HG03103 (cell line): ENCODE data around the gene CHN2.
"Not testable (repeated sequence)": the region's sequence is repeated elsewhere in the genome, so short reads cannot be mapped to it uniquely, and the experiment has no call there.

Experiments used
- ATAC-seq: cut with Tn5 transposase; IDR thresholded peaks from one replicate; pipeline ENCODE4 v1.9.1; 2021; ENCODE audit warnings: low read depth; ENCODE audit not compliant: unreplicated experiment

The CHN2 gene

DNA sequence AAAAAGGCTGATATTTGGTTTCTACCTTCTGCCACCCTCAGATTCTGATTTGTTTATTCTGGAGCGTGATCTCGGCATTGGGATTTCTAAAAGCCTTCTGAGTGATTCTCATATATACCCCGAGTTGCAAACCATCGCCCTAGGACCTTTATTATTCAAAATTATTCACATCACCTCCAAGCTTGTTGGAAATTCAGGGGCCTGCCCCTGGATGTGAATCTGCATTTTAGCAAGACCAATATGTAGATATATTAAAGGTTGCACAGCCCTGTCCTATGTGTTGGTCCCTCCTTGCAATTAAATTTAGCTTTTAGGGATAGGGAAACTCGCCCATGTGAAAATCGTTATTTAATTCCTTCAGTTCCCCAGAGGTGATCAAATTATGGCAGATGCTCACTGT is 9.0 kb upstream of the CHN2 start:
- ATAC-seq: no peak

DNA sequence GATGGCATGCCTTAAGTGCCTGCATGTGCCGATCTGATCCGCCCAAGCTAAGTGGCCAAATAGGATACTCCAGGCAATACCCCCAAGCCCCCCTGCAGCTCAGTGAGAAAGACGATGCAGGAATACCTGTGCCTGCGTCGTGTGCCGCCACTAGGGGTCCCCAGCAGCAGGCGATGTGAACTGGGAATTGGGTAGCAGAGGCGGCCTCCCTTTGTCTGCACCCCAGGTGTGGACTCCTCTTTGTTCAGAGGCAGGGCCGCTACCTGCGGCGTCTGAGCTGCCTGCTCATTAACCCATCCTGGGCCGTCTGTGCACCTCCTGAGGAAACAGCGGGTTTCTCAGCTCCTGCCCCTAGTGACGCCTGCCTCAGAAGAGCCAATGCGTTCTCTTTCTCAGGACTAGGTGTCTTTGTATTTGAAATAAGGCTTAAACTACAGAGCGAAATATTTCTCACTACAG is 4.8 kb upstream of the CHN2 start:
- peak; percentile 73 for ATAC-seq

DNA sequence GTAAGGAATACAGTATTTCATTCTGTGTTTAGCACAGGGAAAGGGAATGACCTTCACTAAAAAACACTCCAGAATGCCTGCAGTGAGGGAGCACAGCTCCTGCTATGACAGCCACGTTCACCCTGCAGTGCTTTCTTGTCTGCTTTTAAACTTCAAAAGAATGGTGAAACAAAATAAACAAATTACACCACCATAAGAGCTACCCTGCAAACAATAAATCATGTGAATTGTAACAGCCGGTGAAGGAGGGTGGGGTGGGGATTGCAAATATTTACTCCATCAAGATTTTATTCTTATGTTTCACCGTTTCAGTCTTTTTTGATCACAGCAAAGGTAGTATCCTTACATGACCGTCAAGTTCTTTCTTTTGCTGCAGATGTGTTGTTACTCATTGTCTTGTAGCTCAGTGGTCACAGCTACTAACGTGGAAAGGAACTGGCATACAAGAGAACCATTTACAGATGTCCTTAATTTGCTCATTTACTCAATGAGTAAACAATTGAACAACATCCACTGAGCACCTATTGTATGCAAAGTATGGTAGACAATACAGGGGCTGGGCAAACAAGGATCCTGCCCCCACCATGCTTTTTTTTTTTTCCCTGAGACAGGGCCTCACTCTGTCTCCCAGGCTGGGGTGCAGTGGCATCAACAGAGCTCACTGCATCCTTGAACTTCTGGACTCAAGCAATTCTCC is 4.1 kb upstream of the CHN2 start:
- no peak for ATAC-seq

DNA sequence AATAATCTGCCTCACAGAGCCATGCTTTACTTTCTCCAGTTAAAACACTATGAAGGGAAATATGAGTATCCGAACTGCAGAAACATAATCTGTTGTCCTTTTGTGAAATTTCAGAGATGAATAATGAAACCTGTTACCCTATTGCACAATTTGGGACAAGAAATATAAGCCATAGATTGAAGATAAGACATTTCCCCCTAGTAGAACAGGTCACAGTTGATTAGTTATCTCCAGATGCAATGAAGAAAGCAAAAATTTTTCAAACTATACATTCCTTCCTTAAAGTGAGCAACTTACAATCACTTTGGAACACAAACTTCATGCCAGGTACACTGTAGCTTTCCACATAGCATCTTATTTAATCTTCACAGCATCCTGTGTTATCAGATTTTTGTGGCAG is 2.3 kb upstream of the CHN2 start:
- no peak for ATAC-seq

DNA sequence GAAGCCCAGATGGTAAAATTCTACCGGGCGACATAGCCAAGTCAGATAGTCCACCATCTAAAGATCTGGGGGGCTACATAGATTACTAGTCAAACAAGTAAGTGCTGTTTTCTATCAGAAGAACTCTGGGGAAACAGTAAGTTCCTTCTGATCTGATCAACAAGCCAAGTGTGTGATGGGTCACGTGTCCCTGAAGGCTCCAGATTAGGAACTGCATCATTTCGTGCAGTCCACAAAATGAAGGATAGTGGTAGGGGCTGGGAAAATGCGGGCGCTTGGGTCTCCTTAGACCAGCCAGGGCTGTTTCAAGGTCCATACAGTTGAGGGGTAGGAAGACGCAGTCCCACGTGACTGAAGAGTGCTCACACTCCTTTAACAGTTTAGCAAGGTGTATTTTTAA is 1.8 kb upstream of the CHN2 start:
- ATAC-seq: no peak

DNA sequence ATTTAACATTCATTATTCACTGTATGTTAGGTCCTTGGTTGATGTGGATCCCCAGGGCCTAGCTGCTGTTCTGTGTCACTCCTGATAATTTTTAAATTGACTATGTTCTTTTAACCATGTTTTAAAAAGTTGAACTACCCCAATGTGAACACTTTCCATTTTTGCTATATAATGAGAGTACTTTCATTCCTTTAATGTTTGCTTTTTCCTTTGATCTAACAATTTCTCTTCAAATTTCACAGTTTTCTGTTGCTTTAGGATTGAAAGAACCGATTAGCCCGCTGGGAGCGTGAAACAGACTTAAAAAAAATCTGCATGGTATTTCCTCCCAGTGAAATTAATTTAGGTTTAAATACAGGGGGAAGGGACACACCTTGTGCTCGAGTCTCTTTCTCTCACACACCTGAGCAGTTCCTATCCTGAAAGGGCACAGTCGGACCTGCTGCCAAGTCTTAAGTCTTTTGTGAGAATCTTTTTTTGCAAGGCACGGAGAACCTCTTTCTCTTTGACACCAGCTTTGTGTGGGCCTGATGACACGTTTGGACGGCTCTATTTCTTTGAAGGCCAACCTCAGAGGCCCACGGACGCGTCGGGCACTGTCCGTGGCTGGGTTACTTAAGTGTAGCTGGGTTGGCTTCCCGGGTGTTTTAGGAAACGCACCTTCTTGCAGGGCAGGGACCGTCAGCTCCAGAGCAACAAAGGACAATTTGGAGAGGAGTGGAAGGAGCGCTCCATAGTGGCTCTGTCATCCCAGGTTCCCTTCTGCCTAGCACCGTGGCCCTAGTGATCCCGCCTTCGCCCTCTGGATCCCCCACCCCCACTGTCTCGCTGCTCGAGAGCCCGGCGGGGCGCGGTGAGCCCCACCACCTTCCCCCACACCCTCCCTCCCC is 1.0 kb upstream of the CHN2 start:
- no peak for ATAC-seq

DNA sequence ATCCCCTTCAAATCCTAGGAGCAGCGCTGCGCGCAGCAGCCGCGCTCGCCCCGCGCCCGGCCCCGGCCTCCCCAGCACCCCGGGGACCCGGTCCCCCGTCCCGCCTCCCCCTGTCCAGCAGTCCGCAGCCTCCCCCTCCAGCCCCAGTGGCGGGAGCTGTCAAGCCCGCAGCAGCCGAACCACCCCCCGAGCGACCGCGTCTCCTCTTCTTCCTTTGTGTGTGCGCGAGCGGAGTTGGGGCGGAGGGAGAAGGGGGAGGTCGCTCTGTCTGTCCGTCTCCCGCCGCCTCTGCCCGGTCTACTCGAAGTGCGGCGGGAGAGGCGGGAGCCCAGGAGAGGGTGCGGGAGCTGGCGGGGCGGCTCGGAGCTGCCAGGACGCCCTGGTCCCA is 375 bp upstream of the CHN2 start:
- no peak for ATAC-seq

DNA sequence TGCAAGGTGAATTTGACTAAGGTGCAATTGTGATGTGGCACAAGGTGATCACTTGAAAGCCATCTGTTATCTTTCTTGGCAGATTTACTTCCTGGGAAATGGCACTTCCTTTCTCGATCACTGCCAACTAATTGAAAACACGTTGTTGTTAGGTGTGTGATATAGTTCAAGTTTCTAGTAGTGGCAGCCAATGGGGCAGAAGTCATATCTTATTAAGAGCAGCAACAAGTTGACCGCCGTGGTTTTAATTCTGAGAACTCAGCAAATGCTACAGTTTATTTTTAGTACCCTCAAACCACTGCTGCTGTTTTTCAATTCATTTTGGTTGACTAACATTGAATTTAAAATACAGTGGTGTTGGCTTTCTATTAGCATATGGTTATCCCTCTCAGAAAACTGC is 1.6 kb downstream of the CHN2 start:
- ATAC-seq: no peak

DNA sequence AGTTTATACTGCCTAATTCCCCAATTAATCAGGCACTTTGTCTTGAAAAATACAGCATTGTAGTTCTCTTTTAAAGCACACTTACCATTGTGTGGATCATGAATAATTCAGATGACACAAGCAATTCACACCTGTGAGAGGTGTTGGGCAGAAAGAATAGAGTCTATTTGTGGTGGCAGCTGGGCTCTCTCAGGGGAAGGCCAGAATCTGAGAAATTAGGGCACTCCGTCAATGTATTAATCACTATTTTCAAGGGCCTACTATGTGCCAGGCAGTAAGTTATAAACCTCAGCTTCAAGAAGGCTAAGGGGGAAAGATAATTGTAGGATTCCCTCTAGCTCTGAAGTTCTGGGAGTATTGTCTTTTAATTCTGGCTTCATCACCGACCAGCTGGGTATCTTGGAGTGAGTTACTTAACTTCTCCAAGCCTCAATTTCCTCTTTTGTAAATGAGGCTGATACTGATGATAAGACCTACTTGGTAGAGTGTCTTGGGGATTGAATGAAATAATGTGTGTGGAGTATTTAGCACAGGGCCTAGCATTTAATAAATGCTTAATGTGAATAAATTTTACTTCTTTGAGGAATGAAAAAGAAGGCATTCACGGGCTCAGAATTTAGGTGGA is 2.5 kb downstream of the CHN2 start:
- no peak for ATAC-seq

DNA sequence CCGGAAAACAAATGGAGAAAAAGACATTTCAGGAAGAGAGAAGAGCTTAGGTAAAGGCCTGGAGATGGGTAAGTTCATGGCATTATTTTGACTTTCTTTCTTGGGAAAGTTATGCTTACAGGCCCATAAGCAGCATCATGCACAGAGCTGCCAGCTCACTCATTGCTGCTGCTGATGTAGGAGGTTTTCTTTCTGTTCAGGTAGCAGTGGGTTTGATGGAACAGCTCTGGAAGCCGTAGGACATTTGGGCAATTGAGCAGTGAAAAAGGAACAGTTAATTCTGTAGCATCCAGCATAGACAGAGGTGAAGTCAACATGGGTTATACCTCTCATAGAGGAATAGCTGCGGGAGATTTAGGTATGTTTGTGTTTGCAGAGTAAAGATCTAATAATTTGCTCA is 3.3 kb downstream of the CHN2 start:
- no peak for ATAC-seq

DNA sequence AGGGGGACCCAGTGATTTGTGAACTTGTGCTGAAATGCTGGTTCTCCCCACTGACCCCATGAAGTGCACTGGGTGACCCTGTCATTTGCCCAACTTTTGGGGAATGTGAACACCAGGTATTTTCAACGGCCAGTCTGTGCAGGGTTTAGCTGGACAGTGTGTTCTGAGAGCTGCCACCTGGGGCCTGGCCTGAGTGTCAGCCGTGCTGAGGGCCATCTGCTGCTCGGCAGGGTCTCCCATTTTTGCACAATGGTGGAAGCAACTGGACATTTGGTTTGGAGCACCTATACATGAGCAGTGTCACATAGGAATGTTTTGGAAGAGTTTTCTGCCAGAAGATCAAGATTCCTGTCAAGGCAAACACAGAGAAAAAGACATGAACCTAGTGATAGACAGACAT is 5.2 kb downstream of the CHN2 start:
- ATAC-seq: no peak

DNA sequence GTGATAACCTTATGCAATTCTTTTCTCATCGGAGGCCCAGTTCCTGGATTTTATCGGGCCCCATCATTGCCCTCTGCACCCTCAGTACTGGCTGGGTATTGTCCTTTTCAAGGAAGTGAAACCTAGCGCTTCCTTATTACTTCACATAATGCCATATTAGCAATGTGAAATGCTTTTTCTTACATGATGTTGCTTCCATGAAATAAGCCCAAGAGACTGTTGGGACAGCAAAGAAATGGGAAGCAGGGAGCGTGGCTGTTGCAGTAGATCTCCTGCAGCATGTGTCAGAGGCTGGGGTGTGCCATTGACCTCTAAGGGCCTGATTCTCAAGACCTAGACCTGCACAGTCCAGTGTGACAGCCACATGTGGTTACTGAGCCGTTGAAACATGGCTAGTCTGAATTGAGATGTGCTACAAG is 8.1 kb downstream of the CHN2 start:
- no peak for ATAC-seq

DNA sequence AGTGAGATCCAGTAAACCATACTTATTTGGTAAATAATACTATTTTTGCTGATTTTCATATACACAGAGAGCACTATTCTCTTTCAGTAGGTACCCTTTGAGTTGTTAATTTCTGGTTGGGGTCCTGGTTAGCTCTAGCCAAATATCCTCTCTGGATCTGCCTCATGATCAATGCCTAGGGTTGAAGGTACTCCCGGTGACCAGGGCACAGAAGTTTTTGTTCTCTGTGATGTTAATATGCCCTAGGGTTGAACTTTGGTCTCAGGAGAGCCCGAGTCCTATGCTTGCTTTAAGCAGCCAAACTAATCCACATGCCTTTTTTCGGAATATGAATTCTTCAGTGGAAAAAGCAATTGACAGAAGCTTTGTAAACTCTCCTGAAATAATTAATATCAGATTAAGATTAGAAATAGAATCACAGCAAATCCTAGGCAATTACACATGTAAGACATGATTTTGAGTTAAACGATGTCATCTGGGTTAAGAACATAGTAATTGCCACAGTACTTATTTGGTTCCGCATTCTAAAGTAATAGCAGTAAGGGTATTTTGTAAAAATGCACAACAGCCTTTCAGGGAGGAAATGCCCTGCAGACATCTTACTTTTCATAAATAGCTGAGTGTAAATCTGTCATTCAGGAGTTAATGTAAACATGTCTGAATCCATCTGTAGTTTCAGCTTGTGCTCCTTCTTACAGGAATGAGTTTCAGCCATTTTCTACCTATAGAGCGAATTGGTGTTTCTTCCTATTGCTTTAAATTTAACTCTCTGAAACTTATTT is 10.1 kb downstream of the CHN2 start:
- ATAC-seq: no peak

DNA sequence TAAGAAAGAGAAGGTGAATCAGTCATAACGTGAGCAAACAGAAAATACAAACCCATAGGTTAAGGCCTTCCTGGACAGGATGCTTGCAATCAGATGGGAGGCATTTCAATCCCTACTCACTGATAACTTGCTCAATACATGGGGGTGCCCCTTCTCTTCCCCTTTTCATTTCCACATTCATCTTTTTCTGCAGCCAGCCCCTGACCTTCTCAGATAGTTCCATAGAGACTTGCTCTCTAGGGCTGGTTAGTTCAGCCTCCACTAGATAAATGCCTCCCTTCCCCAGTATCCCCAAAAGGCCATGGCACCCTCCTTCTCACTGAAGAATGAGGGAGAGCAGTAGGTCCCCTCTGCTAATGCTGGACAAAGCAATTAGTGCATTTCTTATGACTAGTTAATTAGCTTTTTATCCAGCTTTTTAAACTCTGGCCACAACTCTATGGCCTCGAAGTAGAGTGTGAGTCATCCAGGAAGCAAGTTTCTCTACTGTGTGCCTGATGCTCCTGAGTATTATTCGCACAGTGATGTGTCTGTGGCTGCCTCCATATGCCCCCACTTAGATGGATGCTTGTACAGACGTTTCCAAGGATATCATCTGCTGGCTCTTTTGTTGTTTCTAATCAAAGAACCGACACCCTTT is 12.7 kb downstream of the CHN2 start:
- no peak for ATAC-seq

DNA sequence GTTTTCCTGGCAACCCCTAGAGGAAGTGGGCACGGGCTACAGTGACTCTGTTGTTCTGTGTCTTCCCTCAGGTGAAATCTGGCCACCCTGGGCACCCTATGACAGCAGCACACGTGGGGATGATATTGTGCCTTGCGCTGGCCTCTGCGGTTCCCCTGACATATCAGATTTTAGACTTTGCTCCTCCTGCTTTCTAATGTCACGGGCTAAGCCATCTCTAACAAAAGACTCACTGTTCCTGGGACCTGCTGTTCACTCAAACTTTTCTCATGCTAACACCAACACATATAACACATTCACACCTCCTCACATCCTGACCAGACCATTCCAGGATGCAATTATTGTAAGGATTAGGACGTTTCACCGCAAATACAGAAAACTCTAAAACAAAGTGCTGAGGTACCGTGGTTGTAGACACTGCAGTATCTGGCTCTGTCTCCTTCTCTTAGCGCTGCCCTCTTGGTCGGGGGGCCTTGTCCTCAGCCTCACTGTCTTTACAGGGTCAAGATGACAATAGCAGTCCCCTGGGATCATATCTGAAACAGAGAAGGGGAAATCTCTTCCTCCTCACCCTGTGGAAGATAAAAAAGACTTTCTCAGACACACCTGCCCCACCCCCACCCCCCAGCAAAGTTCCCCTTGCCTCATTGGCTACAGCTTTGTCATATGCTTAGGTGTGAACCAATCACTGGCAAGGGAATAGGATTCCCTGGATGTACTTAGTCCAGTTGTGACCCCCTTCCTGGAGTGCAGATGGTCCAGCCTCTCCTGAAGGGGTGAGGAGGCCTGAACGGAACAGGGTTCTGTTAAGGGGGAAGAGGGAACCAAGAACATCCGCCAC is 14.1 kb downstream of the CHN2 start:
- ATAC-seq: no peak

DNA sequence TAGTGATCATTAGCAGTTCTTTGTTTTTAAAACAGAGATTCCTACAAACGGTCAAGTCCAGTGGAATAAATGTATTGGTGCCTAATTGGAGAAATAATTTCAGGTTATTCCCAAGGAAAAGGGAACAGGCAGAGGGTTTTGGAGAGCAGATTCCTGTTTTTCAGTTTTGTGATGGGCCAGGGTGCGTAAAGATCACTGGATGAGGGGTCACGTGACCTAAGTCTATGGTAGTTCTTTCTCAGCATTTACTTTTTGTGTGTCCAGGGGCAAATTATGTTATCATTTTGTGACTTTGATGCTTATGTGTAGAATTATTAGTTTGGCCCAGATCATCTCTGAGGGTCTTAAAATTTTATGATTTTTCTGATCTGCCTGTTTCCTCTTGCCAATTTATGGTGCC is 15.2 kb downstream of the CHN2 start:
- ATAC-seq: no peak

DNA sequence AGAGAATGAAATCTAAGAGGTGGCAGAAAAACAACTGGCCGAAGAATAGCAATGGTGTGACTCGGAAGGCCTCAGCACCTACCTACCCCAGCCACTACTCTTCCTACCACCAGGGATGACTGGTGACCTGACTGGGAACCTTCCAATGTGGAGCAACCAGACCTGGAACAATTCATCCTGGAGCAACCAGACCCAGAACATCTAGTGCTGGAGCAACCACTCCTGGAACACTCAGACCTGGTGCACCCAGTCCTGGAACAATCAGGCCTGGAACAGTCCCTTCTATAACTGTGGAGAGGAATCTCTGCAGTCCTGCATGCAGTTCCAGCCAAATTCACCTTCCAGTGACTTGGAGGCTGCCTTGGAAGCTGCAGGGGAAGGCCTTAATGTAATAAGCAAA is 18.2 kb downstream of the CHN2 start:
- ATAC-seq: not testable (repeated sequence)

DNA sequence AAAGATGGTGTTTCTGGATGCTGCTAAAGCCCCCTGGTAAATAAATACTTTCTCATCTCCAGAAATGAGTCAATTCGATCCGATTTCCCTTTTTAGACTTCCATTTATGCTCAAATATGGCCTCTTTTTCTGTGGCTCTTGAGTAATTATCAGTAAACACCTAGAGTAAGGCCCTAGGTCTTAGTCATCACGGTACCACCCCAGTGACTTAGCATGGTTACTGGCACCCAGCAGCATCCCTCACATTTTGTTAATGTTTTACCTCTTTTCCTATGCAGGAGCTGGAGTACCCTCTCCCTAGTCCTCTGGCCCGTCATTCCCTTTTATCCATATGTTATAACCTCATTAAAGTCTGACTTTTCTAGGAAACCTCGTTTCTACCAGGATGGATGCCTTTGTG is 19.5 kb downstream of the CHN2 start:
- ATAC-seq: no peak

DNA sequence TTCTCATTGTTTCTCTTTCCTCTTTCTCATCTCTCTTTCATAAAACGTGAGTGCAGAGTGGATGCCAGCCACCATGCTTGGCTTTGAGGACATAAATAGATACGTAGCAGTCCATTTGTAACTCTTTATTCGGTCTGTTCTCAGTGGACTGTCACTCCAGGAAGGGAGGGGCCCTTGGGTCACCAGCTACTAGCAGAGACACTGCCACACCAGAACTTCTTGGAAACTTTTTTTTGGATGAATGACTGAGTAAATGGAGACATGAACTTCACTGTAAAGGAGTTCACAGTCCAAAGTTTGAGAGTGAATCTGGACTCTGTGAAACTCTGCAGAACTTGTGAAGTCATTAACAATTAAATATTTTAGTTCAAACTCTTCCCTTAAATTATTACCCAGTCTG is 20.2 kb downstream of the CHN2 start:
- no peak for ATAC-seq
